GM19372 (cell line): Measurements from ENCODE around the gene ZCCHC8.
A peak's percentile ranks its signal among the peaks of the same experiment; 100 is the strongest.

ENCODE experiments used
- ATAC-seq: cut with Tn5 transposase; IDR thresholded peaks from one replicate; pipeline ENCODE4 v1.9.1; 2021; ENCODE audit warnings: mild to moderate bottlenecking, low read depth, moderate library complexity; ENCODE audit not compliant: unreplicated experiment

ZCCHC8 gene

DNA sequence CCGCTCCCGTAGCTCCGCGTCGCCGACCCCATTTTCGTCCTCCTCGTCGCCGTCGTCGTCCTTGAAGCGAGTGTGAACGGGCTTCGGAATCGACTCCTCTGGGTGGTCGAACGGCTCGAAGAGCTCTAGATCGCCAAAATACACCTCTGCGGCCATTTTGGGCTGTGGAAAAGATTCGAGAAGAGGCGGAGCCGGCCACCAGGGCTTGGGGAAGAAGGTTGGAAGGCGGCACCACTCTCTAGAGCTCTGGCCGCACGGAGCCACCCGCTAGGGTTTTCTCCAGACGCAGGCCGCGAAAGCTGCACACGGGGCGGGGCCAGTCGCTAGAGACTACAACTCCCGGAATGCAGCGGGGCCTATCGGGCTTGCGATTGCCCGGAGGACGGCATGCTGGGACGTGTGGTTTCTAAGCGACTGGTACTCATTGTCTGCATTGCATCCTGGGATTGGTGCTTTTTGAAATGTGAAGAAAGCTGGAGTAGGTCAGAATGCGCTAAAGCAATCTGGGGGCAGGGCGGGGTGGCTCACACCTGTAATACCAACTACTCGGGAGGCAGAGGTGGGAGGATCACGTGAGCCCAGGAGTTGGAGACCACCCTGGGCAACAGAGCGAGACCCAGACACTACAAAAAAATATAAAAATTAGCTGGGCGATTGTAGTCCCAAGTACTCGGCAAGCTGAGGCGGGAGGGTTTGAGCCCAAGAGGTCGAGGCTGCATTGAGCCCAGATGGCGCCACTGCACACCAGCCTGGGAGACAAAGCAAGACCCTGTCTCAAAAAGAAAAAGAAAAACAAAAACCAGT lies at the start of gene ZCCHC8:
Gene ZCCHC8, minus strand, starts transcription at position 248 of the 804 bp plus-strand sequence. Its CDS starts 92 bp downstream, at position 156.
- peak; percentile 89 for ATAC-seq

DNA sequence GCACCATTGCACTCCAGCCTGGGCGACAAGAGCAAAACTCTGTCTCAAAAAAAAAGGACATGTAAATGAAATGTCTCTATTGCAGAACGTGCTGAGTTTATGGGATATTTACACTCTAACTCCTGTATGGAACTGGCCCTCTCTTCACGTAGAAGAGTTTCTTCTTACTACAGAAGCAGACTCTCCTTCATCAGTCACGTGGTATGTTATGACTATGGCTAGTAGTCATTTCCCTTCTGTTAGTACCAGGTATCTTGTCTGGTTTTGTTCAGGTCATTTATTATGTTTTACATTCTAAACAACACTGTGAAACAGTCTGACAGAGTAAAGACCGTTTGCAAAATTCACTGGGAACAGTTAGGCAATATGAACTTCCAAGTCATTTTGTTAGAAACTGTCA lies 46.6 kb upstream of the ZCCHC8 start:
- no peak for ATAC-seq

DNA sequence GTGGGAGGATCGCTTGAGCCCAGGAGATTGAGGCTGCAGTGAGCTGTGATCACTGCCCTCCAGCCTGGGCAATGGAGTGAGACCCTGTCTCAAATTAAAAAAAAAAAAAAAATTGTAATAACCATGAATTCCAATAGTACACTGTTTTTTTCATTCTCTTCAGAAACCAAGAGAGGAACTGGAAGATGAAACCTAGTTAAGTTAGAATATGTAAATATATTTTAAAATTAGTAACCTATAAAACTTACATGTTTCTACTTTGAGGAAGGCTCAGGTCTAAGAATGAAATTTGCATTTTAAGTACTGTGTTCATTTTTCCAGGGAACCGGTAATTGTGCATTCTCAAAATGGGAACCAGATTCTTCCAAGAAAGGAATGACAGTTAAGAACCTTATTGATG lies 45.1 kb upstream of the ZCCHC8 start:
- no peak for ATAC-seq

DNA sequence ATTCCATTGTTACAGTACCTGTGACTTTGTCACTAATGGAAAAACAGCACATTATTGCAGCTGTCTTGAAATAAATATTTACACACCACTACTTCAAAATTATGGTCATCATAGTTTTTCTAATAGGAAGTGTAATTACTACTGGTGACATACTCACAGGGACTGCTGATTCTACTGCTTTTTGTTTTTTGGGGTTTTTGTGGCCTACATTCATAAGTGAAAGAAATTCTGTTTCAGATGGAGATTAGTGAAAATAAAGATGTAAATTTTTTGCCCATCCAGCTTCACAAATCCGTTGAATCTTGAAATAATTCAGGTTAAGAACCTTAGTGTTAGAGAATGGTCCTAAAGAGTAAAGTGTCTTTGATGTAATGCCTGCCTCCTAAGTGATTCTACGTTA lies 43.8 kb upstream of the ZCCHC8 start:
- no peak for ATAC-seq

DNA sequence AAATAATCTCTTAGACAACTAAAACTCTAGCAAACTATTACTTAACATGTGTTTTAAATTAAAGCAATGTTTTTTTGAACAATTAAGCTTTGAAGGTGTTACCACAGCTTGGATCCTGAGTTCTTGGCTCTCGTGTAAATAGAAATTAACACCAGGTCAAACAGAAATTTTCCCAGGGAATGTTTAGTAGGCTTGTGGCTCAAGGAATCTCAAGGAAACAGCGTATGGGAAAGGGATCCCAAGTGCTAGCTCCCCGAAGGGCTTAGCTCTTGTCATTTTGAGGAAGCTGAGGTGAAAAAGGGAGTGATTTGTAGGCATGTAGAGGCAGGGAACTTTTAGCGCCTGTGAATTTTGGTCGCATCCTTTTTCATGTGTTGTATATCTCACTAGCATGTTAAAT lies 37.8 kb upstream of the ZCCHC8 start:
- no peak for ATAC-seq

DNA sequence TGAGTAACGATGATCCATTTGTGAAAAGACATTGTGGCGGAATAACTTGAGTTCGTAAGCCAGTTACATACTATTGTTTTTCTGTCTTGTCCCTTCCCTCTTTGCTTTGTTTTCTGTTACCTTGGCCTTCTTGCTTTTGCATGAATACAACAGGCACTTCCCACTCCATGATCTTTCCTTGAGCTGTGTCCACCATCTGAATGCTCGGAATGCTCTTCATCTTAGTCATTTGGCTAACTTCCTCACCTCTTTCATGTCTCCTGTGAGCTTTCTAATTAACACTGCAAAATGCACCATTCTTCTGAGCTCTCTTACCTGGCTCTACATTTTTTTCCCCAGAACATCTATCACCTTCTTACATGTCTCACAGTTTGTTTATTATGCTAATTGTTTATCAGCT lies 36.3 kb upstream of the ZCCHC8 start:
- no peak for ATAC-seq

DNA sequence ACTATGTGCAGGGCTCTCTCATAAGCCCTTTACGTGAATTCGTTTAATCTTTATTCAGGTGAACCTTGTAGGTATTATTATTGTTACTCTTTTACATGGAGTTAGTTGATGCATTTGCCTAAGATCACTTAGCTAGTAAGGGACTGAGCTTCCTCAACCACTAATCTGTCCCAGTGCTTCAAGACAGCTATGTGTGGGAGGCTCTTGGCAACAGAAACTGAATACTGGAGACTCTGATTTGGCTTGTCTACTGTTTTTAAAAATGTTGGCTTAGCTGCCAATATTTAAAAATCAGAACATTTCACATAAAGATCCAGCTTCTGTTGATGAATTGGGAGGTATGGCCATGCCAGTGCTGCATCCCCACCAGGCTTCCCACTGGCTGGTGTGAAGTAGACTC lies 33.1 kb upstream of the ZCCHC8 start:
- ATAC-seq: no peak

DNA sequence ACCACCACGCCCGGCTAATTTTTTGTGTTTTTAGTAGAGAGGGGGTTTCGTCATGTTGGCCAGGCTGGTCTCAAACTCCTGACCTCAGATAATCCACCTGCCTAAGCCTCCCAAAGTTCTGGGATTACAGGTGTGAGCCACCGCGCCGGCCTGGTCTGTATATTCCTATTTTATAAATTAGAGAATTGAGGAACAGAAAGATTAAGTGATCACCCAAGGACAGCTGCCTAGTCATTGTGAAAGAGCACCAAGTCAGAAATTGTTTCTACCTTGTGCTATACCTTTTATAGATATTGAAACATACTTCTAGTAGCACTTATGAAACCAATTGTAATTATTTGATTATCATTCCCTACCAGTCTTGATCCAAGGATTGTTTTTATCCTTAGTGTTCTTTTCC lies 28.3 kb upstream of the ZCCHC8 start:
- ATAC-seq: no peak

DNA sequence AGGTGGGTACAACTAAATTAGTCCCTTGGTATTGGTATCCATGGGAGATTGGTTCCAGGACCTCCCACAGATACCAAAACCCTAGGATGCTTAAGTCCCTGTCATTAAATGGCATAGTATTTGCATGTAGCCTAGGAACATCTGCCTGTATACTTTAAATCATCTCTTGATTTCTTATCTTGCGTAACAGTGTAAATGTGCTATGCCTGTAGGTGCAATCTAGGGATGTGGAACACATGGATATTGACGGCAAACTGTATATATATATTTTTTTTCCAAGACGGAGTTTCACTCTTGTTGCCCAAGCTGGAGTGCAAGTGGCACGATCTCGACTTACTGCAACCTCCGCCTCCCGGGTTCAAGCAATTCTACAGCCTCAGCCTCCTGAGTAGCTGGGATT lies 27.9 kb upstream of the ZCCHC8 start:
- no peak for ATAC-seq

DNA sequence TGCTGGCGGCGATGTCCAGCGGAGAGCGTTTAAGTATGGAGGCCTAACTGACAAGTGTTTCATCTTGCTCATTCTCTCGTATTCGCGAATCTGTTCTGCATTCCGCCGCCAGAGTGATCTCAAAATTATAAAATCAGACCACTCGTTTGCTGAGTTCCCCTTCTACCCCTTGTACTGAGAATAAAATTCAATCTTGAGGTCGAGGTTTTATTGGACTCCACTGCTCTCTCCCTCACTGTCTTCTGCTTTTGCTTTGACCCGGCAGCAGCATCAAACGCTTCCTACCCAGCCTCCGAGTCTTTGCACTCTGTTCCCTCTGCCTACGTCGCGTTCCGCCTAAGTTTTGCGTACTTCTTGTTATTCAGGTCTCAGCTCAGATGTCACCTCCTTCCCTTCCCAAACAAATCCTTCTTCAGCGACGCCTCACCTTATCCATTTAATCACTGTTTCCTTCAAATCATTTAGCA lies 26.8 kb upstream of the ZCCHC8 start:
- no peak for ATAC-seq

DNA sequence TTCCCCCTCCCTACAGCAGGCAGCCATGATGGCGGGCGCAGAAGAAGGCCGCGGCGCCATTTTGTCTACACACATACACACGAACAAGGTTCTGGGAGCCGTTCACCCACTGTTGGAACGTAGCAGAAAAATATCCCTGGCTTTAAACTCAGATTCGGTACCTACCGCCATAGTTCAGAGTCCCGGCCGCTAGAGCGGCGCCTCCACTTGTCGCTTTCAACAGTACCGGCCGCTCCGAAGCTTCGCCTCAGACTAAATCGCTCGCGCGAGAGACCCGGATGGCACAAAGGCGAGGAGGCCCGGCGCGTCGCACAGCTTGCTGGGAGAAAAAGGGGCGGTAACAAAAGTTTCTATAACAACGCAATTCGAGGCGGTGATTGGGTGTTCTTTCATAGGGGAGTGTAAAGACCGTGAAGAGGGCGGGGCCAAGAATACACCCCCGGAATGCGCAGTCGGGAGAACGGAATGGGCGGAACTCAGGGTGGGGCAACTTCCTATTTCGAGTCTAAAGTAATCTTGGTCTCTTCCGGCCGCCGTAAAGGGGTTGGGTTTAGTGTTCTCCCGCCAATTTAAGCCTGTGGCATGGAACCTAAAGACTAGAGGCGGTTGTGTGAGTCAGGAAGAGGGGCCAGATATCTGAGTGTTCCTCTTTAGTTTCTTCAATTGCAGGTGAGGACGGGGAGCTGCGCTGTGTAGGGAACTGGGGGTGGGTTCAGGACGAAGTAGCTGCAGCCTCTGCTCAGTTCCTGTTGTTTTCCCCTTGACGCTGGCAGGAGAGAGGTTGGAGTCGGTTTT lies 26.1 kb upstream of the ZCCHC8 start, which contains the start of the genes KNTC1 and RSRC2:
Gene KNTC1, plus strand, starts transcription at position 567 of the 795 bp plus-strand sequence. CDS start 2,815 bp downstream, outside the sequence.
Gene RSRC2, minus strand, starts transcription at position 254 of the 795 bp plus-strand sequence. Its CDS starts 83 bp downstream, at position 171.
- peak; percentile 94 for ATAC-seq

DNA sequence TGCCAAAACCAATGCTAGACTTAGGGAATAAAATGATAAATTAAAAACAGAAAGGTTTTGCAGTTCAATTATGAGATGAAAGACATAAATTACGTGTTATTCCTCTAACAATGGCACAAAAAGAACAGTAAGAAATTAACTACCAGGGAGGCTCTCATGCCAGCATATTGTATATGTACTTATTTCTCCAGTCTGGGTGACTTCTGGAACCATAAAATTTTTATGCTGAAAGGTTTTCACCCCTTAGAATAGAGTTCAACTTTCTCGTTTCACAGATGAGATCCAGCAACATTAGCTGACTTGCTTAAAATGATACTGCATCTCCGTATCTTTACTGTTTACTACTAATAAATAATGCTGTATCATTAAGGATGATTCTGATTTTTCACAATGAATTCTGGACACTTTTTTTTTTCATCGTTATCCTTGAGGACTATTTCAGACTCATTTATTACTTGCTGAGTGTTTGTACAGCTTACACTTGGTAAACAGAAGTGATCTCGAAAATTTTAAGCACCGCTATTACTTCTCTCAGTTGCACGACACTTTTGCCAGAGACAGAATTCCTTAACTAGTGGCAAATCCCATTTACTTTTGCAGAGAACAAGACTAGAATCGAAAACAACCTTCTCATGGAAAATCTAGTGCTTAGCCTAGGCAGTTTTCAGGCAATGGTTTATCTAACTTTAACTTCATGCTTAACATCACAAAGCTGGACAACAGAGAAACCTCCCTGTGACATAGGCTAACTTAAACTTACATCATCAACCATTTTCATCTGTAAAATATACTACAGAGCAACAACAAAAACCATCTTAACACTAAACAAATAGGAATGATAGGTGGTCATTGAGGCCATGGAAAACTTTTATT lies 23.4 kb upstream of the ZCCHC8 start:
- no peak for ATAC-seq

DNA sequence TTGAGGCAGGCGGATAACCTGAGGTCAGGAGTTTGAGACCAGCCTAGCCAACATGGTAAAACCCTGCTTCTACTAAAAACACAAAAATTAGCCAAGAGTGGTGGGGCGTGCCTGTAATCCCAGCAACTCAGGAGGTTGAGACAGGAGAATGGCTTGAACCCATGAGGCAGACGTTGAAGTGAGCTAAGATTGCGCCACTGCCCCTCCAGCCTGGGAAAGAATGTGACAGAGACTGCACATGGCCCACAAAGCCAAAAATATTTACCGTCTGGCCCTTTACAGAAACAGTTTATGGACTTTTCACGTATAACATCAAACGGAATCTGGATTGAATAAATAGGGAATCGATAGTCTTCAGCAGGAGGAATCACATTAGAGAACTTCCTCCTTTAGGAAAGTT lies 22.5 kb upstream of the ZCCHC8 start:
- ATAC-seq: no peak

DNA sequence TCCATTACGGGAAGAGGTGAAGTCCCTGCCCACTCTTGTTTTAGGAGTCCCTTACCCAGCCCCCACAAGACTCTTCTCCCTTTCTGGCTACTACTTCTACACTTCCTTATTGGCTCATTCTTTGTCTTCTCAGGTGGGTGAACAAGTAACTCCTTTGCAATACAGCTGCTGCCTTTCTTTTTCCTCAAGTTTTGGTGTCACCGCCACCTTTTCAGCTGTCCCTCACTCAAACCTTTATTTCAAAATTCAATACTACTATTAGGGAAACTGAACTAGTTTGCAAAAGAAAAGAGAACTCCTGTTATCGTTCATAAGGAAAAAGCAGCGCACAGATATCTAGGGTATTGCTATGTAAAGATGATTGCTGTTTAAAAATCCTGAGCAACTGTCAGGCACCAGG lies 19.9 kb upstream of the ZCCHC8 start:
- no peak for ATAC-seq

DNA sequence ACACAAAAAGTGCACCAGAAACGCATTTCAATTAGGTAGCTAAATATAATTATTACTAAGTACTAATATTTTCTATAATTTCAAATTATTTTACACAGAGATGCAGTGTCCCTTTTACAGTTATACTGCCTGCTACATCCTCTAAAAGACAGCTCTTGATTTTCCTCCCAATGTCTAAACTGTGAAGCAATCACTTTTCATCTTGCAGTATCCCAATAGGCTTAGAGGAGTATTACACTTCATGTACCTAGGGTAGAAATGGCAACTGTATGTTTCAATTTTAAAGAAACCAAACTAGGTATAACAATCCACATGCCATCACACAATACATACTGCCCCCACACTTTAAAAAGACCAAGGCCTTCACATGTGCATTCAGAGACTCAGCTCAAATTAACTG lies 18.7 kb upstream of the ZCCHC8 start:
- ATAC-seq: no peak

DNA sequence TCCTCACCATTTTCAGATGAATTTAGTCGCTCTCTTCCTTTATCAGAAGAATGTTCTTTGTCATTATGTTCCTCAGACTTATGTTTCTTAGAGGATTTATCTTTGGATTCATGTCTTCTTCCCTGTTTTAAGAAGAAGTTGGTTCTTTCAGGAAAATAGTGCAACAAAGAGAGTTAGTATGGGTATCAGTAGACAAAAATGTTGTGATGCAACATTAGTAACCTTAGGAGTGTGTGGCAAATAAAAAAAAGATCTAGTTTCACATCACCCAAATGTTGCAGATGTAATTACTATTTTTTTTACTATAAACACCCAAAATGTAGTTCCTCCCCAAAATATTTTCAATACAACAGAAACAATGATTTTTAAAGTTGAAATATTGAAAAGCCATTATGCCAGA lies 18.2 kb upstream of the ZCCHC8 start:
- no peak for ATAC-seq

DNA sequence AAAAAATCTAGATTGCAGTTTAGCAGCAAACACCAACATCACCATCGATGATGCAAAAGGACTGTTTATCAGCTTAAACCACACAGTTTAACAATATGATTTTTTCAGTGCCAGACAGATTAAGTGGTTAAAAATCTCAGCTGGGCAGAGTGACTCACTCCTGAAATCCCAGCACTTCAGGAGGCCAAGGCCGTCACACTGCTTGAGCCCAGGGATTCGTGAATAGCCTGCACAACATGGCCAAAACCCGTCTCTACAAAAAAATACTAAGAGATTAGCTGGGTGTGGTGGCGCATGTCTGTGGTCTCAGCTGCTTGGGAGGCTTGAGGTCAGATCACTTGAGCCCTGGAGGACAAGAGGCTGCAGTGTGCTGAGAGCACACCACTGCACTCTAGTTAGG lies 17.1 kb upstream of the ZCCHC8 start:
- ATAC-seq: no peak

DNA sequence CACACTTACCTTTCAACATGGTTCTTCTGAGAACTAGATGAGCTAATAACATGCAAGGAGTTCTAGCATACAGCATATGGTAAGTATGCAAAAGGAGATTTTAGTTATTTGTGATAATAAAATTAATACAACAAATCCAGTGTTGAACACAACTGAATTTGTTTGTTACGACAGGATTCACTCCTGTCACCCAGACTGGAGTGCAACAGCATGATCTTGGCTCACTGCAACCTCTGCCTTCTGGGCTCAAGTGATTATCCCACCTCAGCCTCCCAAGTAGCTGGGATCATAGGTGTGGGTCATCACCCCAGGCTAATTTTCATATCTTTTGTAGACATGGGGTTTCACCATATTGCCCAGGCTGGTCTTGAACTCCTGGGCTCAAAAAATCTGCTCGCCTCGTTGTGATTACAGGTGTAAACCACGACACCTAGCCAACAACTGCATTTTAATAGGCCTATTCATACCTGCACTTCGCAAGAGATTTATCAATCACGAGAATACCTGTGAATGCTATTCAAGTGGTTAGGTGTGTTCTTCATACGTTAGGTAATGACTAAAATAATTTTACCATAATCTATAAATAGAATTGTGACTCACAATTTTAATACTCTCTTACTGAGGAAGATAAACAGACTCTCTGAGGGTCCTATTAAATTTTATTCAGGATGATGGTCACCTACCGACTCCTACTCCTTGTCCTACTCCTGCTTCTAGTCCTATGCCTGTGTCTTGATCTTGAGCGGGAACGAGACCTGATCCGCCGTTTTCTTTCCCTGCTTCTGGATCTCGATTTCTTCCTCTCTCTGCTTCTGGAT lies 16.0 kb upstream of the ZCCHC8 start:
- ATAC-seq: no peak

DNA sequence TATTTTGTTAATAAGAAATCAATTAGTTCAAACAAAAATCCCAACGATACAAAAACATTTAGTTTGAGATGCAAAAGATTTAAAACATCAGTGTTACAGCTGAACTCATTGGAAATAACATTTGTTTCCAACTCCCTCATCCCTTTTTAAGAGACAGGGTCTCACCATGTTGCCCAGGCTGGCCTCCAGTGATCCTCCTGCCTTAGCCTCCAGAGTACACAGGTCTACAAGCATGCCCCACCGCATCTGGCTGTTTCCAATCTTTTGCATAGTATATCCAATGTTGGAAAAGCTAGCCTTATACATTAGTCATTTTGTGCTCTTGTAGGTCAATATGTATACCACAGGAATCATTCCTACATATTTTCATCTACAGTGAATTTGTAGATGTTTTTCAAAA lies 14.5 kb upstream of the ZCCHC8 start:
- no peak for ATAC-seq

DNA sequence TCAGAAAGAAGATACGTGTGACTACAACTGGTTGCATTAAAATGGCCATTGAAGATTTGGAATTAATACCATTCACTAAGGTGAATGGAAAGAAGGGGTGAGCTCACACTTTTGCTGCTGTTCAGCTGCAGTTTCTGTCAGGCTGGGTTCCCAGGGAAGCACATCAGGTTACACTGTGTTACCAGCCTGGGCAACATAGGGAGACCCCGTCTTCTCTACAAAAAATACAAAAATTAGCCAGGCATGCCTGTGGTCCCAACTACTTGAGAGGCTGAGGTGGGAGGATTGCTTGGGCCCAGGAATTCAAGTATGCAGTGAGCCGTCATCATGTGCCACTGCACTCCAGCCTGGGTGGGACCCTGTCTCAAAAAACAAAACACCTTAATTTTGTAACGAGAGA lies 12.9 kb upstream of the ZCCHC8 start:
- no peak for ATAC-seq
